Endodermal cell (in vitro differentiated cells): Measurements from ENCODE around the gene SDC4. TPM values are rescaled to one million over a fixed set of nuclear protein-coding genes. Genes with fewer than 3 reads are reported as not detected.

Experiments used
- DNase-seq: peaks from one replicate; pipeline ENCODE4 v3.0.0-alpha.2; 2017
- H3K27ac ChIP-seq: 2 replicates; pipeline ENCODE4 v1.5.1; 2013; ENCODE audit warnings: mild to moderate bottlenecking, low read depth, low read length, moderate library complexity
- H3K27me3 ChIP-seq: 2 replicates; pipeline ENCODE4 v1.6.1; 2013; ENCODE audit warnings: mild to moderate bottlenecking, low read length, moderate library complexity; ENCODE audit not compliant: insufficient read depth, control insufficient read depth, poor library complexity, severe bottlenecking
- H3K36me3 ChIP-seq: 2 replicates; pipeline ENCODE4 v1.7.0; 2013; ENCODE audit warnings: mild to moderate bottlenecking, low read length, moderate library complexity; ENCODE audit not compliant: control insufficient read depth, insufficient read depth
- H3K4me1 ChIP-seq: one replicate; pipeline ENCODE4 v1.7.0; 2013; ENCODE audit warnings: low read length; ENCODE audit not compliant: control insufficient read depth, insufficient read depth
- H3K4me3 ChIP-seq: 2 replicates; pipeline ENCODE4 v1.5.1; 2013; ENCODE audit warnings: mild to moderate bottlenecking, low read length, moderate library complexity
- H3K9ac ChIP-seq: 2 replicates; pipeline ENCODE4 v1.6.1; 2013; ENCODE audit warnings: mild to moderate bottlenecking, low read length, moderate library complexity; ENCODE audit not compliant: poor library complexity, severe bottlenecking; ENCODE audit errors: extremely low read depth
- H3K9me3 ChIP-seq: 2 replicates; pipeline ENCODE4 v1.6.1; 2013; ENCODE audit warnings: mild to moderate bottlenecking, low read length, moderate library complexity; ENCODE audit not compliant: control insufficient read depth
- H3K27ac Mint-ChIP-seq: 2 replicates; pipeline ENCODE4 v1.8.0; 2020; ENCODE audit warnings: mixed read lengths
- H3K27me3 Mint-ChIP-seq: 2 replicates; pipeline ENCODE4 v1.8.0; 2021; ENCODE audit warnings: mild to moderate bottlenecking, mixed read lengths; ENCODE audit not compliant: insufficient read depth
- H3K36me3 Mint-ChIP-seq: 2 replicates; pipeline ENCODE4 v1.8.0; 2020; ENCODE audit warnings: low read depth, mixed read lengths
- H3K4me1 Mint-ChIP-seq: 2 replicates; pipeline ENCODE4 v1.8.0; 2020; ENCODE audit warnings: mixed read lengths
- H3K4me3 Mint-ChIP-seq: 2 replicates; pipeline ENCODE4 v1.8.0; 2020; ENCODE audit warnings: mild to moderate bottlenecking, moderate library complexity, mixed read lengths
- H3K9me3 Mint-ChIP-seq: 2 replicates; pipeline ENCODE4 v1.8.0; 2020; ENCODE audit warnings: mild to moderate bottlenecking, mixed read lengths
- CTCF ChIP-seq: fragments of 200-600 bp; sonication (generic); conservative IDR thresholded peaks from 2 replicates; pipeline ENCODE4 v1.5.0; 2021; ENCODE audit warnings: antibody characterized with exemption, mild to moderate bottlenecking
- WGBS, 2 experiments: methylation state at CpG; one replicate each; pipeline versions ENCODE4 v1.1.5 to v1.1.7; 2013; ENCODE audit warnings: missing lambda C conversion rate in 2 of 2, mixed read lengths in 1 of 2; ENCODE audit not compliant: insufficient coverage in 1 of 2, insufficient read length in 1 of 2; 5-methylcytosine and 5-hydroxymethylcytosine counted together
- total RNA-seq, 2 donors: library from RNA; stranded (reverse); fragmentation: NEBNext Ultra II Directional in 1 of 2; extraction: Animal tissue kit (Norgen Biotek cat#: 25700) in 1 of 2; gene quantifications; 2 replicates in 1 of 2; 3 replicates in 1 of 2; pipeline ENCODE4 v1.2.1, GENCODE V29; 2021

SDC4 gene
- total RNA-seq, 2 donors from 2014 or later, result 78.0 to 118 TPM

- peak; percentile 67 for DNase-seq
- peaks cover 7% of the 10 kb centered on the region for H3K36me3 ChIP-seq
- 63 to 73% methylated on average over 5 to 9 of the region's 9 CpGs for WGBS, 2 experiments
- H3K4me1 Mint-ChIP-seq, result peaks cover 78% of the 10 kb centered on the region
- H3K4me3 Mint-ChIP-seq, result peak overlapping the region; percentile 86
- no peaks in the 10 kb centered on the region for H3K9me3 Mint-ChIP-seq
- peaks cover 7% of the 10 kb centered on the region for H3K36me3 Mint-ChIP-seq
- H3K27me3 ChIP-seq, result no peaks in the 10 kb centered on the region
- H3K9ac ChIP-seq, result peak overlapping the region; percentile 7
- peaks cover 47% of the 10 kb centered on the region for H3K4me1 ChIP-seq
- H3K4me3 ChIP-seq, result peak overlapping the region; percentile 95
- H3K27ac ChIP-seq, result no peak overlapping the region
- H3K9me3 ChIP-seq, result no peaks in the 10 kb centered on the region
- H3K27me3 Mint-ChIP-seq, result no peaks in the 10 kb centered on the region
- H3K27ac Mint-ChIP-seq, result peak overlapping the region; percentile 97
- TF ChIP-seq CTCF, result no peak
Measured at GRCh38 chr20:45344168-45344860, 3.9 kb downstream of the SDC4 start.

GRCh38 chr20:45343532-45344167 is 4.6 kb downstream of the SDC4 start:
- Histone ChIP-seq H3K9me3 (no peaks in the 10 kb centered on the region), H3K4me3 (peak overlapping the region; percentile 95), H3K27ac (no peak overlapping the region), H3K9ac (peak overlapping the region; percentile 75), H3K27me3 (no peaks in the 10 kb centered on the region), H3K4me1 (peaks cover 51% of the 10 kb centered on the region), H3K36me3 (peaks cover 13% of the 10 kb centered on the region)
- H3K27me3 Mint-ChIP-seq, result no peaks in the 10 kb centered on the region
- H3K4me3 Mint-ChIP-seq, result peak overlapping the region; percentile 86
- H3K9me3 Mint-ChIP-seq, result no peaks in the 10 kb centered on the region
- whole genome bisulfite sequencing, 2 experiments, result 35 to 76% methylated on average over 3 to 5 of the region's 6 CpGs
- peak; percentile 67 for DNase-seq
- peak overlapping the region; percentile 97 for H3K27ac Mint-ChIP-seq
- peaks cover 11% of the 10 kb centered on the region for H3K36me3 Mint-ChIP-seq
- peaks cover 85% of the 10 kb centered on the region for H3K4me1 Mint-ChIP-seq
- TF ChIP-seq CTCF, result no peak

GRCh38 chr20:45342855-45343531 is 5.2 kb downstream of the SDC4 start:
- WGBS, 2 experiments, result 34 to 37% methylated on average over 4 to 6 of the region's 6 CpGs
- Histone ChIP-seq H3K9ac (peak overlapping the region; percentile 75), H3K27me3 (no peaks in the 10 kb centered on the region), H3K4me3 (peak overlapping the region; percentile 95), H3K4me1 (peaks cover 56% of the 10 kb centered on the region), H3K27ac (peak overlapping the region; percentile 4), H3K9me3 (no peaks in the 10 kb centered on the region), H3K36me3 (peaks cover 13% of the 10 kb centered on the region)
- peak overlapping the region; percentile 86 for H3K4me3 Mint-ChIP-seq
- TF ChIP-seq CTCF, result no peak
- no peaks in the 10 kb centered on the region for H3K9me3 Mint-ChIP-seq
- no peak for DNase-seq
- peak overlapping the region; percentile 97 for H3K27ac Mint-ChIP-seq
- peaks cover 91% of the 10 kb centered on the region for H3K4me1 Mint-ChIP-seq
- H3K27me3 Mint-ChIP-seq, result no peaks in the 10 kb centered on the region
- peaks cover 11% of the 10 kb centered on the region for H3K36me3 Mint-ChIP-seq
